ENCODE measurements around the gene RTTN. TPM values are rescaled to one million over a fixed set of nuclear protein-coding genes. Genes with fewer than 3 reads are reported as not detected.

Gene RTTN
- total RNA-seq, 1 experiment from 2014 or later, result 21.5 TPM

- Mint-ChIP-seq H3K4me1 (no peaks in the 10 kb centered on the region), H3K4me3 (no peak overlapping the region), H3K36me3 (no peaks in the 10 kb centered on the region; the same call in 1 of the 2 replicates), H3K27me3 (ENCODE audit: low read depth) (no peaks in the 10 kb centered on the region), H3K9me3 (no peaks in the 10 kb centered on the region), H3K27ac (no peak overlapping the region)
- DNase-seq (ENCODE audit: low spot score) (no peak), ATAC-seq (no peak)
- ChIA-PET POLR2A (no interaction called here), CTCF (no interaction called here)
- TF ChIP-seq NFATC4 (CRISPR knock-in tag; IDR thresholded peaks at IDR 0.05) (no peak), SOX15 (CRISPR knock-in tag; IDR thresholded peaks at IDR 0.05) (no peak), ZSCAN18 (CRISPR knock-in tag; IDR thresholded peaks at IDR 0.05) (no peak), ERG (CRISPR knock-in tag; IDR thresholded peaks at IDR 0.05) (no peak), AFF4 (CRISPR knock-in tag; IDR thresholded peaks at IDR 0.05; ENCODE audit: borderline replicate concordance) (no peak), NFE2L1 (CRISPR knock-in tag; IDR thresholded peaks at IDR 0.05) (no peak), ZNF671 (CRISPR knock-in tag; IDR thresholded peaks at IDR 0.05) (no peak), ESRRA (CRISPR knock-in tag; IDR thresholded peaks at IDR 0.05; ENCODE audit: borderline replicate concordance) (no peak), SMAD4 (CRISPR knock-in tag; IDR thresholded peaks at IDR 0.05) (no peak), ZNF263 (CRISPR knock-in tag; IDR thresholded peaks at IDR 0.05; ENCODE audit: low read depth) (no peak)
- TF ChIP-seq, protein P1, sequence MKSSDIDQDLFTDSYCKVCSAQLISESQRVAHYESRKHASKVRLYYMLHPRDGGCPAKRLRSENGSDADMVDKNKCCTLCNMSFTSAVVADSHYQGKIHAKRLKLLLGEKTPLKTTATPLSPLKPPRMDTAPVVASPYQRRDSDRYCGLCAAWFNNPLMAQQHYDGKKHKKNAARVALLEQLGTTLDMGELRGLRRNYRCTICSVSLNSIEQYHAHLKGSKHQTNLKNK (CRISPR knock-in tag; IDR thresholded peaks at IDR 0.05), result no peak
- TF ChIP-seq, protein P2, sequence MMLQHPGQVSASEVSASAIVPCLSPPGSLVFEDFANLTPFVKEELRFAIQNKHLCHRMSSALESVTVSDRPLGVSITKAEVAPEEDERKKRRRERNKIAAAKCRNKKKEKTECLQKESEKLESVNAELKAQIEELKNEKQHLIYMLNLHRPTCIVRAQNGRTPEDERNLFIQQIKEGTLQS (CRISPR knock-in tag; conservative IDR thresholded peaks at IDR 0.05), result no peak
- TF ChIP-seq, protein P3, sequence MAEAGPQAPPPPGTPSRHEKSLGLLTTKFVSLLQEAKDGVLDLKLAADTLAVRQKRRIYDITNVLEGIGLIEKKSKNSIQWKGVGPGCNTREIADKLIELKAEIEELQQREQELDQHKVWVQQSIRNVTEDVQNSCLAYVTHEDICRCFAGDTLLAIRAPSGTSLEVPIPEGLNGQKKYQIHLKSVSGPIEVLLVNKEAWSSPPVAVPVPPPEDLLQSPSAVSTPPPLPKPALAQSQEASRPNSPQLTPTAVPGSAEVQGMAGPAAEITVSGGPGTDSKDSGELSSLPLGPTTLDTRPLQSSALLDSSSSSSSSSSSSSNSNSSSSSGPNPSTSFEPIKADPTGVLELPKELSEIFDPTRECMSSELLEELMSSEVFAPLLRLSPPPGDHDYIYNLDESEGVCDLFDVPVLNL (CRISPR knock-in tag; IDR thresholded peaks at IDR 0.05; ENCODE audit: borderline replicate concordance, low read depth), result no peak
- TF ChIP-seq, protein P4, sequence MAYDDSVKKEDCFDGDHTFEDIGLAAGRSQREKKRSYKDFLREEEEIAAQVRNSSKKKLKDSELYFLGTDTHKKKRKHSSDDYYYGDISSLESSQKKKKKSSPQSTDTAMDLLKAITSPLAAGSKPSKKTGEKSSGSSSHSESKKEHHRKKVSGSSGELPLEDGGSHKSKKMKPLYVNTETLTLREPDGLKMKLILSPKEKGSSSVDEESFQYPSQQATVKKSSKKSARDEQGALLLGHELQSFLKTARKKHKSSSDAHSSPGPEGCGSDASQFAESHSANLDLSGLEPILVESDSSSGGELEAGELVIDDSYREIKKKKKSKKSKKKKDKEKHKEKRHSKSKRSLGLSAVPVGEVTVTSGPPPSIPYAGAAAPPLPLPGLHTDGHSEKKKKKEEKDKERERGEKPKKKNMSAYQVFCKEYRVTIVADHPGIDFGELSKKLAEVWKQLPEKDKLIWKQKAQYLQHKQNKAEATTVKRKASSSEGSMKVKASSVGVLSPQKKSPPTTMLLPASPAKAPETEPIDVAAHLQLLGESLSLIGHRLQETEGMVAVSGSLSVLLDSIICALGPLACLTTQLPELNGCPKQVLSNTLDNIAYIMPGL (CRISPR knock-in tag; IDR thresholded peaks at IDR 0.05), result no peak
- TF ChIP-seq, protein P5, sequence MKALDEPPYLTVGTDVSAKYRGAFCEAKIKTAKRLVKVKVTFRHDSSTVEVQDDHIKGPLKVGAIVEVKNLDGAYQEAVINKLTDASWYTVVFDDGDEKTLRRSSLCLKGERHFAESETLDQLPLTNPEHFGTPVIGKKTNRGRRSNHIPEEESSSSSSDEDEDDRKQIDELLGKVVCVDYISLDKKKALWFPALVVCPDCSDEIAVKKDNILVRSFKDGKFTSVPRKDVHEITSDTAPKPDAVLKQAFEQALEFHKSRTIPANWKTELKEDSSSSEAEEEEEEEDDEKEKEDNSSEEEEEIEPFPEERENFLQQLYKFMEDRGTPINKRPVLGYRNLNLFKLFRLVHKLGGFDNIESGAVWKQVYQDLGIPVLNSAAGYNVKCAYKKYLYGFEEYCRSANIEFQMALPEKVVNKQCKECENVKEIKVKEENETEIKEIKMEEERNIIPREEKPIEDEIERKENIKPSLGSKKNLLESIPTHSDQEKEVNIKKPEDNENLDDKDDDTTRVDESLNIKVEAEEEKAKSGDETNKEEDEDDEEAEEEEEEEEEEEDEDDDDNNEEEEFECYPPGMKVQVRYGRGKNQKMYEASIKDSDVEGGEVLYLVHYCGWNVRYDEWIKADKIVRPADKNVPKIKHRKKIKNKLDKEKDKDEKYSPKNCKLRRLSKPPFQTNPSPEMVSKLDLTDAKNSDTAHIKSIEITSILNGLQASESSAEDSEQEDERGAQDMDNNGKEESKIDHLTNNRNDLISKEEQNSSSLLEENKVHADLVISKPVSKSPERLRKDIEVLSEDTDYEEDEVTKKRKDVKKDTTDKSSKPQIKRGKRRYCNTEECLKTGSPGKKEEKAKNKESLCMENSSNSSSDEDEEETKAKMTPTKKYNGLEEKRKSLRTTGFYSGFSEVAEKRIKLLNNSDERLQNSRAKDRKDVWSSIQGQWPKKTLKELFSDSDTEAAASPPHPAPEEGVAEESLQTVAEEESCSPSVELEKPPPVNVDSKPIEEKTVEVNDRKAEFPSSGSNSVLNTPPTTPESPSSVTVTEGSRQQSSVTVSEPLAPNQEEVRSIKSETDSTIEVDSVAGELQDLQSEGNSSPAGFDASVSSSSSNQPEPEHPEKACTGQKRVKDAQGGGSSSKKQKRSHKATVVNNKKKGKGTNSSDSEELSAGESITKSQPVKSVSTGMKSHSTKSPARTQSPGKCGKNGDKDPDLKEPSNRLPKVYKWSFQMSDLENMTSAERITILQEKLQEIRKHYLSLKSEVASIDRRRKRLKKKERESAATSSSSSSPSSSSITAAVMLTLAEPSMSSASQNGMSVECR (CRISPR knock-in tag; IDR thresholded peaks at IDR 0.05; ENCODE audit: borderline replicate concordance), result no peak
- TF ChIP-seq, protein P6, sequence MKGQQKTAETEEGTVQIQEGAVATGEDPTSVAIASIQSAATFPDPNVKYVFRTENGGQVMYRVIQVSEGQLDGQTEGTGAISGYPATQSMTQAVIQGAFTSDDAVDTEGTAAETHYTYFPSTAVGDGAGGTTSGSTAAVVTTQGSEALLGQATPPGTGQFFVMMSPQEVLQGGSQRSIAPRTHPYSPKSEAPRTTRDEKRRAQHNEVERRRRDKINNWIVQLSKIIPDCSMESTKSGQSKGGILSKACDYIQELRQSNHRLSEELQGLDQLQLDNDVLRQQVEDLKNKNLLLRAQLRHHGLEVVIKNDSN (CRISPR knock-in tag; IDR thresholded peaks at IDR 0.05), result no peak
- TF ChIP-seq, protein P7, sequence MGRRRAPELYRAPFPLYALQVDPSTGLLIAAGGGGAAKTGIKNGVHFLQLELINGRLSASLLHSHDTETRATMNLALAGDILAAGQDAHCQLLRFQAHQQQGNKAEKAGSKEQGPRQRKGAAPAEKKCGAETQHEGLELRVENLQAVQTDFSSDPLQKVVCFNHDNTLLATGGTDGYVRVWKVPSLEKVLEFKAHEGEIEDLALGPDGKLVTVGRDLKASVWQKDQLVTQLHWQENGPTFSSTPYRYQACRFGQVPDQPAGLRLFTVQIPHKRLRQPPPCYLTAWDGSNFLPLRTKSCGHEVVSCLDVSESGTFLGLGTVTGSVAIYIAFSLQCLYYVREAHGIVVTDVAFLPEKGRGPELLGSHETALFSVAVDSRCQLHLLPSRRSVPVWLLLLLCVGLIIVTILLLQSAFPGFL (CRISPR knock-in tag; IDR thresholded peaks at IDR 0.05; ENCODE audit: borderline replicate concordance), result no peak
These were observed 132.1 kb downstream of the RTTN start for GRCh38 chr18:70073432-70073831.
